ENCODE data around the gene CBARP. TPM values are rescaled to one million over a fixed set of nuclear protein-coding genes. Genes with fewer than 3 reads are reported as not detected.

CBARP gene
- total and polyA plus RNA-seq, 2 of the 13 experiments (the other 11 are each of a cell fraction or from before 2014, with no cell fraction given) = 1.2 to 1.4 TPM

DNA sequence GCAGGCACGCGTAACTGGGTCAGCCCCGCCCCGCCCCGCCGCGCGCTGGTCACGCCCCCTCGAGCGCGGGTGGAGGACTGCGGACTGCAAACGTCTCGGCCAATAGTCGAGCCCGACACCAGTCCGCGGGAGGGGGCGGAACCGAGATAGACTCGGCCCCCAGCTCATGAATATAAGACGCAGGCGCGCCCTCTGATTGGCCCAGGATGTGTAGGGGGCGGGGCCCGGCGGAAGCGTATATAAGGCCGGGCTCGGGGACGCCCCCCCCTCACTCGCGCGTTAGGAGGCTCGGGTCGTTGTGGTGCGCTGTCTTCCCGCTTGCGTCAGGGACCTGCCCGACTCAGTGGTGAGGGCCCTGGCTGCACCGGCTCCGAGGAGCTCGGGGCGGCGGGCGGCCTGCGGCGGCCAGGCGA is 31.3 kb upstream of the CBARP start, which contains the start of gene CIRBP (continued):
- TF ChIP-seq, protein P1, sequence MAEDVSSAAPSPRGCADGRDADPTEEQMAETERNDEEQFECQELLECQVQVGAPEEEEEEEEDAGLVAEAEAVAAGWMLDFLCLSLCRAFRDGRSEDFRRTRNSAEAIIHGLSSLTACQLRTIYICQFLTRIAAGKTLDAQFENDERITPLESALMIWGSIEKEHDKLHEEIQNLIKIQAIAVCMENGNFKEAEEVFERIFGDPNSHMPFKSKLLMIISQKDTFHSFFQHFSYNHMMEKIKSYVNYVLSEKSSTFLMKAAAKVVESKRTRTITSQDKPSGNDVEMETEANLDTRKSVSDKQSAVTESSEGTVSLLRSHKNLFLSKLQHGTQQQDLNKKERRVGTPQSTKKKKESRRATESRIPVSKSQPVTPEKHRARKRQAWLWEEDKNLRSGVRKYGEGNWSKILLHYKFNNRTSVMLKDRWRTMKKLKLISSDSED (CRISPR knock-in tag; IDR thresholded peaks at IDR 0.05) = no peak
- TF ChIP-seq DNMT3B (CRISPR knock-in tag; conservative IDR thresholded peaks at IDR 0.05) (0 out of 2 replicates have a peak, but pooled peaks have one; percentile 81), MATR3 (CRISPR knock-in tag; IDR thresholded peaks at IDR 0.05) (no peak), NFRKB (IDR thresholded peaks at IDR 0.05) (no peak), ZNF317 (CRISPR knock-in tag; IDR thresholded peaks at IDR 0.05) (no peak), SATB2 (CRISPR knock-in tag; IDR thresholded peaks at IDR 0.05) (no peak), TCF7L2 (IDR thresholded peaks at IDR 0.05; ENCODE audit: low read depth, low read length) (no peak), ZNF83 (CRISPR knock-in tag; IDR thresholded peaks at IDR 0.05; ENCODE audit: borderline replicate concordance) (no peak), ARID2 (CRISPR knock-in tag; IDR thresholded peaks at IDR 0.05; ENCODE audit: borderline replicate concordance) (no peak), TCF12 (IDR thresholded peaks at IDR 0.05) (no peak), TCF12 (CRISPR knock-in tag; IDR thresholded peaks at IDR 0.05) (no peak), AGO1 (IDR thresholded peaks at IDR 0.05; ENCODE audit: low read depth, low read length, poor library complexity, severe bottlenecking) (peak; percentile 80), FOXA3 (CRISPR knock-in tag; IDR thresholded peaks at IDR 0.05) (no peak), ZNF674 (CRISPR knock-in tag; IDR thresholded peaks at IDR 0.05; ENCODE audit: low read depth) (0 out of 2 replicates have a peak, but pooled peaks have one; percentile 16), IKZF4 (CRISPR knock-in tag; IDR thresholded peaks at IDR 0.05; ENCODE audit: borderline replicate concordance, low read depth, not compliant biosample characterization) (no peak), ZNF101 (CRISPR knock-in tag; IDR thresholded peaks at IDR 0.05; ENCODE audit: borderline replicate concordance, low read depth) (0 out of 2 replicates have a peak, but pooled peaks have one; percentile 18), FOSL2 (CRISPR knock-in tag; IDR thresholded peaks at IDR 0.05) (peak; percentile 28; the same call in 1 of the 2 replicates), TOE1 (CRISPR knock-in tag; IDR thresholded peaks at IDR 0.05) (no peak), MYC (CRISPR knock-in tag; IDR thresholded peaks at IDR 0.05; ENCODE audit: borderline replicate concordance) (no peak; the same call in 1 of the 2 replicates), ZSCAN21 (CRISPR knock-in tag; IDR thresholded peaks at IDR 0.05; ENCODE audit: borderline replicate concordance) (no peak; the same call in 1 of the 2 replicates), TBX2 (CRISPR knock-in tag; IDR thresholded peaks at IDR 0.05; ENCODE audit: borderline replicate concordance) (peak; percentile 46; the same call in 1 of the 2 replicates), RFX1 (IDR thresholded peaks at IDR 0.05) (no peak)
- TF ChIP-seq, protein P2, sequence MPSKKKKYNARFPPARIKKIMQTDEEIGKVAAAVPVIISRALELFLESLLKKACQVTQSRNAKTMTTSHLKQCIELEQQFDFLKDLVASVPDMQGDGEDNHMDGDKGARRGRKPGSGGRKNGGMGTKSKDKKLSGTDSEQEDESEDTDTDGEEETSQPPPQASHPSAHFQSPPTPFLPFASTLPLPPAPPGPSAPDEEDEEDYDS (CRISPR knock-in tag; IDR thresholded peaks at IDR 0.05) = peak; percentile 98
- TF ChIP-seq, protein P3, sequence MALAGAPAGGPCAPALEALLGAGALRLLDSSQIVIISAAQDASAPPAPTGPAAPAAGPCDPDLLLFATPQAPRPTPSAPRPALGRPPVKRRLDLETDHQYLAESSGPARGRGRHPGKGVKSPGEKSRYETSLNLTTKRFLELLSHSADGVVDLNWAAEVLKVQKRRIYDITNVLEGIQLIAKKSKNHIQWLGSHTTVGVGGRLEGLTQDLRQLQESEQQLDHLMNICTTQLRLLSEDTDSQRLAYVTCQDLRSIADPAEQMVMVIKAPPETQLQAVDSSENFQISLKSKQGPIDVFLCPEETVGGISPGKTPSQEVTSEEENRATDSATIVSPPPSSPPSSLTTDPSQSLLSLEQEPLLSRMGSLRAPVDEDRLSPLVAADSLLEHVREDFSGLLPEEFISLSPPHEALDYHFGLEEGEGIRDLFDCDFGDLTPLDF (CRISPR knock-in tag; IDR thresholded peaks at IDR 0.05) = peak; percentile 32; the same call in 1 of the 2 replicates
- TF ChIP-seq, protein P4, sequence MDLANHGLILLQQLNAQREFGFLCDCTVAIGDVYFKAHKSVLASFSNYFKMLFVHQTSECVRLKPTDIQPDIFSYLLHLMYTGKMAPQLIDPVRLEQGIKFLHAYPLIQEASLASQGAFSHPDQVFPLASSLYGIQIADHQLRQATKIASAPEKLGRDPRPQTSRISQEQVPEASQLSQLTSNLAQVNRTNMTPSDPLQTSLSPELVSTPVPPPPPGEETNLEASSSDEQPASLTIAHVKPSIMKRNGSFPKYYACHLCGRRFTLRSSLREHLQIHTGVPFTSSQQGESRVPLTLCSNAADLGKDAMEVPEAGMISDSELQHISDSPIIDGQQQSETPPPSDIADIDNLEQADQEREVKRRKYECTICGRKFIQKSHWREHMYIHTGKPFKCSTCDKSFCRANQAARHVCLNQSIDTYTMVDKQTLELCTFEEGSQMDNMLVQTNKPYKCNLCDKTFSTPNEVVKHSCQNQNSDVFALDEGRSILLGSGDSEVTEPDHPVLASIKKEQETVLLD (CRISPR knock-in tag; IDR thresholded peaks at IDR 0.05; ENCODE audit: low read depth) = peak; percentile 56
- TF ChIP-seq, protein P5, sequence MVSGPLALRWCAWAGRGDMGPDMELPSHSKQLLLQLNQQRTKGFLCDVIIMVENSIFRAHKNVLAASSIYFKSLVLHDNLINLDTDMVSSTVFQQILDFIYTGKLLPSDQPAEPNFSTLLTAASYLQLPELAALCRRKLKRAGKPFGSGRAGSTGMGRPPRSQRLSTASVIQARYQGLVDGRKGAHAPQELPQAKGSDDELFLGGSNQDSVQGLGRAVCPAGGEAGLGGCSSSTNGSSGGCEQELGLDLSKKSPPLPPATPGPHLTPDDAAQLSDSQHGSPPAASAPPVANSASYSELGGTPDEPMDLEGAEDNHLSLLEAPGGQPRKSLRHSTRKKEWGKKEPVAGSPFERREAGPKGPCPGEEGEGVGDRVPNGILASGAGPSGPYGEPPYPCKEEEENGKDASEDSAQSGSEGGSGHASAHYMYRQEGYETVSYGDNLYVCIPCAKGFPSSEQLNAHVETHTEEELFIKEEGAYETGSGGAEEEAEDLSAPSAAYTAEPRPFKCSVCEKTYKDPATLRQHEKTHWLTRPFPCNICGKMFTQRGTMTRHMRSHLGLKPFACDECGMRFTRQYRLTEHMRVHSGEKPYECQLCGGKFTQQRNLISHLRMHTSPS (CRISPR knock-in tag; IDR thresholded peaks at IDR 0.05; ENCODE audit: low read depth) = no peak
